ENCODE data around the gene OPRL1.

OPRL1 gene

GRCh38 chr20:64035933-64036345 is 43.9 kb upstream of the OPRL1 start, which contains the start of gene C20orf204 (continued):
- TF ChIP-seq ZNF26 (tag by site-specific recombination; IDR thresholded peaks at IDR 0.05) = no peak
- TF ChIP-seq ZBTB6 (tag by site-specific recombination; IDR thresholded peaks at IDR 0.05) = no peak
- TF ChIP-seq ZFP69B (tag by site-specific recombination; IDR thresholded peaks at IDR 0.05) = no peak
- TF ChIP-seq SCRT1 (tag by site-specific recombination; IDR thresholded peaks at IDR 0.05; ENCODE audit: borderline replicate concordance) = no peak
- TF ChIP-seq ZNF423 (tag by site-specific recombination; IDR thresholded peaks at IDR 0.05) = no peak
- no peak for TF ChIP-seq ZNF335 (tag by site-specific recombination; conservative IDR thresholded peaks at IDR 0.05)
- no peak for TF ChIP-seq ZNF132 (tag by site-specific recombination; IDR thresholded peaks at IDR 0.05; ENCODE audit: borderline replicate concordance)
- TF ChIP-seq GLI2 (tag by site-specific recombination; IDR thresholded peaks at IDR 0.05; ENCODE audit: borderline replicate concordance, low read depth) = no peak
- TF ChIP-seq SETDB1 (IDR thresholded peaks at IDR 0.05; ENCODE audit: insufficient read length, low read length) = no peak
- no peak for TF ChIP-seq ZNF146 (tag by site-specific recombination; IDR thresholded peaks at IDR 0.05)
- TF ChIP-seq BCL11B (tag by site-specific recombination; IDR thresholded peaks at IDR 0.05; ENCODE audit: low read depth) = no peak
- TF ChIP-seq ZNF362 (tag by site-specific recombination; IDR thresholded peaks at IDR 0.05) = no peak
- TF ChIP-seq ZNF202 (tag by site-specific recombination; IDR thresholded peaks at IDR 0.05; ENCODE audit: borderline replicate concordance) = no peak
- no peak for TF ChIP-seq ATF2 (tag by site-specific recombination; IDR thresholded peaks at IDR 0.05; ENCODE audit: low read depth)
- no peak for TF ChIP-seq ZNF521 (tag by site-specific recombination; IDR thresholded peaks at IDR 0.05)
- TF ChIP-seq ZBTB11 (tag by site-specific recombination; conservative IDR thresholded peaks at IDR 0.05; ENCODE audit: low read depth) = no peak
- no peak for TF ChIP-seq ZNF785 (tag by site-specific recombination; IDR thresholded peaks at IDR 0.05)
- TF ChIP-seq INSM2 (tag by site-specific recombination; IDR thresholded peaks at IDR 0.05) = no peak
- no peak for TF ChIP-seq ZBTB44 (tag by site-specific recombination; IDR thresholded peaks at IDR 0.05)
- no peak for TF ChIP-seq ZNF670 (tag by site-specific recombination; IDR thresholded peaks at IDR 0.05; ENCODE audit: low read depth)
- TF ChIP-seq ZBTB10 (tag by site-specific recombination; IDR thresholded peaks at IDR 0.05) = no peak; the same call in 1 of the 2 replicates

Measured in HEK293 (cell line).